H1 (cell line): ENCODE data around the gene CTNND2. TPM values are rescaled to one million over a fixed set of nuclear protein-coding genes. Genes with fewer than 3 reads are reported as not detected.

Experiments
- CTCF ChIA-PET: fragments of 300-600 bp; sonication (Branson Sonifier 250); formaldehyde crosslinking; loops from one replicate; lab custom pipeline; 2021; ENCODE audit not compliant: partially characterized antibody; lab: Charles Lee
- POLR2A ChIA-PET: fragments of 300-600 bp; sonication (Branson Sonifier 250); formaldehyde crosslinking; loops from one replicate; lab custom pipeline; 2021; ENCODE audit warnings: inconsistent platforms; ENCODE audit not compliant: partially characterized antibody; lab: Charles Lee
- DNase-seq, 2 experiments: peaks; one replicate each; pipeline versions ENCODE4 v3.0.0 to v3.0.0-alpha.2; 2010 to 2022; ENCODE audit warnings: low spot score in 2 of 2, low read depth in 1 of 2, mixed read lengths in 1 of 2
- FAIRE-seq: peaks from 2 replicates; lab custom pipeline; 2011; peaks lifted over from hg19 to GRCh38; lab: Jason Lieb, UNC
- H2AFZ ChIP-seq: 2 replicates; pipeline ENCODE4 v1.8.1; 2012; ENCODE audit warnings: low read length, inconsistent platforms
- H2AK5ac ChIP-seq: 2 replicates; pipeline ENCODE4 v1.6.1; 2013; ENCODE audit warnings: low read depth, low read length
- H2BK120ac ChIP-seq: replicated peaks from 2 replicates; pipeline ENCODE3; 2013; ENCODE audit warnings: low read depth, low read length, inconsistent platforms
- H2BK12ac ChIP-seq: 2 replicates; pipeline ENCODE4 v1.6.1; 2013; ENCODE audit warnings: low read depth, low read length
- H2BK15ac ChIP-seq: 2 replicates; pipeline ENCODE4 v1.6.1; 2013; ENCODE audit warnings: low read length
- H2BK20ac ChIP-seq: 2 replicates; pipeline ENCODE4 v1.6.1; 2013; ENCODE audit warnings: low read length
- H2BK5ac ChIP-seq: 2 replicates; pipeline ENCODE4 v1.6.1; 2013; ENCODE audit warnings: low read depth, low read length
- H3K14ac ChIP-seq: 2 replicates; pipeline ENCODE4 v1.6.1; 2013; ENCODE audit warnings: inconsistent platforms; ENCODE audit not compliant: insufficient read length
- H3K18ac ChIP-seq: 2 replicates; pipeline ENCODE4 v1.6.1; 2013; ENCODE audit warnings: low read length; ENCODE audit errors: extremely low read depth
- H3K23ac ChIP-seq: 2 replicates; pipeline ENCODE4 v1.6.1; 2013; ENCODE audit warnings: inconsistent platforms; ENCODE audit not compliant: insufficient read length
- H3K23me2 ChIP-seq: 2 replicates; pipeline ENCODE4 v1.6.1; 2013; ENCODE audit warnings: low read depth, low read length
- H3K27ac ChIP-seq: 2 replicates; pipeline ENCODE4 v1.6.1; 2011; ENCODE audit warnings: low read depth, low read length, inconsistent platforms
- H3K27me3 ChIP-seq, 4 experiments: replicated peaks in 1 of 4; 1 replicate in 1 of 4; 2 replicates in 3 of 4; pipeline versions ENCODE4 v1.6.1 to v1.8.1; 2011 to 2013; ENCODE audit warnings: low read length in 3 of 4, mild to moderate bottlenecking in 3 of 4, inconsistent platforms in 2 of 4, mixed read lengths in 2 of 4, moderate library complexity in 1 of 4; ENCODE audit not compliant: control insufficient read depth in 3 of 4, insufficient read depth in 3 of 4; ENCODE audit errors: extremely low read depth in 1 of 4
- H3K36me3 ChIP-seq, 4 experiments: 2 replicates each; pipeline versions ENCODE4 v1.6.1 to v1.8.1; 2011 to 2013; ENCODE audit warnings: mild to moderate bottlenecking in 4 of 4, low read length in 3 of 4, moderate library complexity in 2 of 4, control low read depth in 1 of 4, inconsistent platforms in 1 of 4; ENCODE audit not compliant: insufficient read depth in 4 of 4, control insufficient read depth in 2 of 4
- H3K4ac ChIP-seq: replicated peaks from 2 replicates; pipeline ENCODE3; 2013; ENCODE audit warnings: low read length, low read depth, mixed read lengths, inconsistent platforms; ENCODE audit not compliant: insufficient read length
- H3K4me1 ChIP-seq, 4 experiments: replicated peaks in 1 of 4; 1 replicate in 1 of 4; 2 replicates in 3 of 4; pipeline versions ENCODE4 v1.6.1 to v1.8.1; 2011 to 2013; ENCODE audit warnings: low read length in 3 of 4, inconsistent platforms in 2 of 4, mixed read lengths in 1 of 4; ENCODE audit not compliant: insufficient read depth in 4 of 4, control insufficient read depth in 3 of 4
- H3K4me2 ChIP-seq, 2 experiments: 2 replicates each; pipeline versions ENCODE4 v1.6.1 to v1.8.1; 2011 to 2013; ENCODE audit warnings: low read depth in 2 of 2, low read length in 2 of 2, control low read depth in 1 of 2, inconsistent platforms in 1 of 2, mild to moderate bottlenecking in 1 of 2; ENCODE audit not compliant: insufficient read depth in 1 of 2
- H3K4me3 ChIP-seq, 4 experiments: fragments of 200-600, 300-600 bp in 1 of 4; sonication (generic), shearing (Covaris generic), sonication (Bioruptor Twin) in 1 of 4; 2 replicates each; pipeline versions ENCODE4 v1.5.1 to v1.8.1; 2011 to 2016; ENCODE audit warnings: low read length in 4 of 4, low read depth in 3 of 4, control low read depth in 2 of 4, inconsistent platforms in 2 of 4, mild to moderate bottlenecking in 2 of 4, mixed read lengths in 1 of 4, moderate library complexity in 1 of 4; ENCODE audit not compliant: insufficient read depth in 2 of 4; ENCODE audit errors: extremely low read depth in 1 of 4
- H3K56ac ChIP-seq: replicated peaks from 2 replicates; pipeline ENCODE3; 2013; ENCODE audit warnings: low read depth, mild to moderate bottlenecking, mixed read lengths, low read length, inconsistent platforms; ENCODE audit not compliant: insufficient read length
- H3K79me1 ChIP-seq: 2 replicates; pipeline ENCODE4 v1.6.1; 2013; ENCODE audit warnings: low read depth, low read length, control low read depth
- H3K79me2 ChIP-seq, 2 experiments: 2 replicates each; pipeline versions ENCODE4 v1.6.1 to v1.8.1; 2012 to 2013; ENCODE audit warnings: low read length in 2 of 2, mild to moderate bottlenecking in 2 of 2, inconsistent platforms in 1 of 2; ENCODE audit not compliant: insufficient read depth in 2 of 2, control insufficient read depth in 1 of 2
- H3K9ac ChIP-seq, 4 experiments: replicated peaks in 1 of 4; 1 replicate in 1 of 4; 2 replicates in 3 of 4; pipeline versions ENCODE4 v1.6.1 to v1.8.1; 2011 to 2013; ENCODE audit warnings: low read depth in 3 of 4, low read length in 3 of 4, control low read depth in 2 of 4, mild to moderate bottlenecking in 2 of 4, moderate library complexity in 2 of 4, inconsistent platforms in 1 of 4; ENCODE audit errors: extremely low read depth in 1 of 4
- H3K9me3 ChIP-seq, 2 experiments: 2 replicates each; pipeline versions ENCODE4 v1.6.1 to v1.8.1; 2012 to 2013; ENCODE audit warnings: mild to moderate bottlenecking in 2 of 2, moderate library complexity in 2 of 2, control low read depth in 1 of 2, inconsistent platforms in 1 of 2, low read depth in 1 of 2, low read length in 1 of 2, mixed read lengths in 1 of 2; ENCODE audit not compliant: insufficient read depth in 2 of 2
- H4K20me1 ChIP-seq, 2 experiments: replicated peaks in 1 of 2; 2 replicates each; pipeline versions ENCODE3 to v1.8.1; 2011 to 2013; ENCODE audit warnings: inconsistent platforms in 2 of 2, low read length in 2 of 2, mild to moderate bottlenecking in 1 of 2; ENCODE audit not compliant: insufficient read depth in 2 of 2, control insufficient read depth in 1 of 2
- H4K5ac ChIP-seq: 2 replicates; pipeline ENCODE4 v1.6.1; 2013; ENCODE audit warnings: low read length, low read depth, mixed read lengths, inconsistent platforms; ENCODE audit not compliant: insufficient read length
- H4K8ac ChIP-seq: 2 replicates; pipeline ENCODE4 v1.8.0; 2013; ENCODE audit warnings: mild to moderate bottlenecking, moderate library complexity, low read length, inconsistent platforms; ENCODE audit not compliant: insufficient read depth; ENCODE audit errors: extremely low read depth
- H4K91ac ChIP-seq: replicated peaks from 2 replicates; pipeline ENCODE3; 2013; ENCODE audit warnings: low read length, mixed read lengths, inconsistent platforms; ENCODE audit not compliant: insufficient read length
- CEBPB ChIP-seq: IDR thresholded peaks from 2 replicates; pipeline ENCODE4 v1.6.1; 2012; ENCODE audit warnings: low read depth, low read length
- RXRA ChIP-seq: IDR thresholded peaks from 2 replicates; pipeline ENCODE4 v1.6.1; 2011; ENCODE audit warnings: low read depth, mild to moderate bottlenecking, low read length, moderate library complexity; ENCODE audit not compliant: insufficient read depth
- SP1 ChIP-seq: IDR thresholded peaks from 2 replicates; pipeline ENCODE4 v1.6.1; 2011; ENCODE audit warnings: low read depth, low read length
- WGBS, 2 experiments: shearing (Covaris generic) in 1 of 2; methylation state at CpG; one replicate each; pipeline versions ENCODE4 v1.1.6 to v1.1.7; 2013 to 2015; ENCODE audit warnings: low lambda C conversion rate in 2 of 2, mixed read lengths in 2 of 2, inconsistent platforms in 1 of 2, low coverage in 1 of 2, missing lambda C conversion rate in 1 of 2; ENCODE audit not compliant: insufficient replicate concordance in 2 of 2, insufficient coverage in 1 of 2, insufficient read length in 1 of 2; ENCODE audit errors: extremely low coverage in 1 of 2, missing lambda C conversion rate in 1 of 2; 5-methylcytosine and 5-hydroxymethylcytosine counted together
- polyA plus RNA-seq, 7 experiments: library from polyadenylated mRNA; depleted of rRNA in 3 of 7; stranded (reverse) in 5 of 7; unstranded in 2 of 7; fragments of >200 nt in 5 of 7; fragments of 200-250 nt in 2 of 7; gene quantifications; 1 replicate in 5 of 7; 2 replicates in 1 of 7; 4 replicates in 1 of 7; pipeline versions ENCODE4 v1.2.1 to v1.2.3, GENCODE V29; 2011 to 2013; ENCODE audit warnings: missing spikeins in 2 of 7, mixed read lengths in 2 of 7
- total RNA-seq: library from RNA; stranded (reverse); fragmentation: NEBNext Ultra II Directional; extraction: Animal tissue kit (Norgen Biotek cat#: 25700); gene quantifications from 2 replicates; pipeline ENCODE4 v1.2.1, GENCODE V29; 2021

Gene CTNND2
- total and polyA plus RNA-seq, 2 of the 8 experiments (the other 6 are each of a cell fraction or from before 2014, with no cell fraction given) = 7.4 to 14.2 TPM

GRCh38 chr5:11130131-11130530 is 774.1 kb downstream of the CTNND2 start:
- H2BK12ac ChIP-seq = no peak overlapping the region
- H4K91ac ChIP-seq = no peak overlapping the region
- no peak overlapping the region for H3K9ac ChIP-seq
- no peak overlapping the region for H2AFZ ChIP-seq
- no peak overlapping the region for H3K4me3 ChIP-seq
- ChIA-PET POLR2A (no interaction called here), CTCF (interaction anchor here (1.2 kb wide), 2 partner anchors 8 to 428 kb away, joined by 3 read pairs; no protein-coding TSS in a partner anchor)
- no peak overlapping the region for H3K27ac ChIP-seq
- H2BK15ac ChIP-seq = no peak overlapping the region
- H3K14ac ChIP-seq = no peak overlapping the region
- FAIRE-seq (no peak), DNase-seq (no peak)
- no peak overlapping the region for H2BK20ac ChIP-seq
- TF ChIP-seq CEBPB (no peak), SP1 (no peak), RXRA (no peak)
- H3K36me3 ChIP-seq = 0 out of 8 replicates have a peak, but pooled peaks cover 0 to 2% (median 0%) of the 10 kb centered on the region in 4 experiments
- no peak overlapping the region for H3K18ac ChIP-seq
- H3K4me1 ChIP-seq = no peaks in the 10 kb centered on the region
- no peak overlapping the region for H4K8ac ChIP-seq
- H3K4ac ChIP-seq = no peak overlapping the region
- H2AK5ac ChIP-seq = no peak overlapping the region
- no peaks in the 10 kb centered on the region for H3K79me2 ChIP-seq
- H3K9me3 ChIP-seq = no peaks in the 10 kb centered on the region
- no peak overlapping the region for H4K5ac ChIP-seq
- no peaks in the 10 kb centered on the region for H3K27me3 ChIP-seq
- no peak overlapping the region for H2BK5ac ChIP-seq
- H4K20me1 ChIP-seq = no peaks in the 10 kb centered on the region
- H3K4me2 ChIP-seq = no peak overlapping the region
- H3K23me2 ChIP-seq = no peaks in the 10 kb centered on the region
- no peak overlapping the region for H2BK120ac ChIP-seq
- H3K56ac ChIP-seq = no peak overlapping the region
- H3K79me1 ChIP-seq = no peaks in the 10 kb centered on the region
- H3K23ac ChIP-seq = no peak overlapping the region
- WGBS, 2 experiments = 88% methylated on average over 10 of the region's 10 CpGs; no CpG with 5 or more reads in 1 of the 2 experiments
